ENCODE results near the gene TAF1A.

The TAF1A gene

GRCh38 chr1:222543817-222544216, 45.9 kb downstream of the TAF1A start:
- H3K27ac ChIP-seq (ENCODE audit: insufficient read depth, low read length, poor library complexity, severe bottlenecking): no peak overlapping the region
- no peaks in the 10 kb centered on the region for H3K9me3 ChIP-seq (ENCODE audit: control insufficient read depth, low read length)
- H3K36me3 ChIP-seq (ENCODE audit: control insufficient read depth, insufficient read depth, low read length): no peaks in the 10 kb centered on the region
- no peak for DNase-seq
- H3K4me3 ChIP-seq (ENCODE audit: insufficient read depth, low read depth, low read length, poor library complexity, severe bottlenecking): no peak overlapping the region
- peaks cover 3% of the 10 kb centered on the region for H3K27me3 ChIP-seq (replicated peaks; ENCODE audit: control insufficient read depth, insufficient read depth, low read length, poor library complexity, severe bottlenecking)
- no peaks in the 10 kb centered on the region for H3K4me1 ChIP-seq (ENCODE audit: control insufficient read depth, insufficient read depth, low read length, poor library complexity, severe bottlenecking)

- Histone ChIP-seq H3K27ac (ENCODE audit: insufficient read depth, low read length, poor library complexity, severe bottlenecking) (no peak overlapping the region), H3K4me3 (ENCODE audit: insufficient read depth, low read depth, low read length, poor library complexity, severe bottlenecking) (no peak overlapping the region), H3K36me3 (ENCODE audit: control insufficient read depth, insufficient read depth, low read length) (no peaks in the 10 kb centered on the region), H3K4me1 (ENCODE audit: control insufficient read depth, insufficient read depth, low read length, poor library complexity, severe bottlenecking) (no peaks in the 10 kb centered on the region), H3K9me3 (ENCODE audit: control insufficient read depth, low read length) (no peaks in the 10 kb centered on the region), H3K27me3 (replicated peaks; ENCODE audit: control insufficient read depth, insufficient read depth, low read length, poor library complexity, severe bottlenecking) (peaks cover 3% of the 10 kb centered on the region)
- no peak for DNase-seq
Measured at GRCh38 chr1:222540598-222540995, 49.1 kb downstream of the TAF1A start.

DNA sequence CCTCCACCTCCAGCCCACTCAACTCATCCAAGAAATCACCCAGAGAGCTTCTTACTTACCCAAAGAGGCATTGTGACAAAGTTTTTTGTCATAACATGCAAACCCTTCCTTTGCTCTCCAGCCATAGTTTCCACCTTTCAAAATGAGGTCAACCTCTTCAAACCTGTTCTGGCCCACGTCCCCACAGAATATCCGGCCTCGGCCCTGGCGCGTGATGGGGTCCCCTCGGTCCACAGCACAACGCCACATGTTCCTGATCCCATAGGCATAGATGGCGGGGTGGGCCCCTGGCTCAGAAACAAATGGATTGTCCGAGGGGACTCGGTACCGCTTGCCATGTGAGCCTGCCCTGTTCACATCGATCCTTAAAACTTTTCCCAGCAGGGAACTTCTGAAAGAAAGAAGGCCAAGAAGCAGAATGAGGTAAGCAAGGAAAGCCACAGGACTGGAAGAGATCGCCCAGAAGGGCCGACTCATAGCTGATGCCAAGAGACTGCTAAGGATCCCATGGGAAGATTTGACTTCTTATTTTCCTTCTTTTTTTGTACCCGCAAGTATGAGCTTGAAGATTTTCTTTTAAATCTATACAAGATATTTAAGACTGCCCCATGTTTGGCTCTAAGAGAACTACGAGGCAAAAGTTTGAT, 49.7 kb downstream of the TAF1A start:
- Histone ChIP-seq H3K36me3 (ENCODE audit: control insufficient read depth, insufficient read depth, low read length) (no peaks in the 10 kb centered on the region), H3K27me3 (replicated peaks; ENCODE audit: control insufficient read depth, insufficient read depth, low read length, poor library complexity, severe bottlenecking) (peaks cover 3% of the 10 kb centered on the region), H3K9me3 (ENCODE audit: control insufficient read depth, low read length) (no peaks in the 10 kb centered on the region), H3K4me1 (ENCODE audit: control insufficient read depth, insufficient read depth, low read length, poor library complexity, severe bottlenecking) (no peaks in the 10 kb centered on the region), H3K27ac (ENCODE audit: insufficient read depth, low read length, poor library complexity, severe bottlenecking) (no peak overlapping the region), H3K4me3 (ENCODE audit: insufficient read depth, low read depth, low read length, poor library complexity, severe bottlenecking) (no peak overlapping the region)
- DNase-seq: no peak

DNA sequence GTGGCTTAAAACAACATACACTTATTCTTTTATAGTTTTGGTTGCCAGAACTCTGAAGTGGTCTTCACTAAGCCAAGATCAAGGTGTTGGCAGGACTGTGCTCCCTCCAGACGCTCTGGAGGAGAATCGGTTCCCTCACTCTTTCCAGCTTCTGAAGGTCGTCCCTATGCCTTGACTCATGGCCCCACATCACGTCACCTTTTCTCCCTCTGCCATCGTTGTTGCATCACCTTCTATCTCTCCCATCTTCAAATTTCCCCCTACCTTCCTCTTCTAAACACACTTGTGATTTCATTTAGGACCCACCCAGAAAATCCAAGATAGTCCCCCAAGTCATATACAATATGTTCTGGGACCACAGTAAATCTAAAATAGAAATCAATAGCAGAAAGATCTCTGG, 54.3 kb downstream of the TAF1A start:
- no peak for DNase-seq
- H3K4me1 ChIP-seq (ENCODE audit: control insufficient read depth, insufficient read depth, low read length, poor library complexity, severe bottlenecking): no peaks in the 10 kb centered on the region
- no peak overlapping the region for H3K4me3 ChIP-seq (ENCODE audit: insufficient read depth, low read depth, low read length, poor library complexity, severe bottlenecking)
- no peaks in the 10 kb centered on the region for H3K9me3 ChIP-seq (ENCODE audit: control insufficient read depth, low read length)
- H3K36me3 ChIP-seq (ENCODE audit: control insufficient read depth, insufficient read depth, low read length): no peaks in the 10 kb centered on the region
- H3K27ac ChIP-seq (ENCODE audit: insufficient read depth, low read length, poor library complexity, severe bottlenecking): no peak overlapping the region
- H3K27me3 ChIP-seq (replicated peaks; ENCODE audit: control insufficient read depth, insufficient read depth, low read length, poor library complexity, severe bottlenecking): no peaks in the 10 kb centered on the region

DNA sequence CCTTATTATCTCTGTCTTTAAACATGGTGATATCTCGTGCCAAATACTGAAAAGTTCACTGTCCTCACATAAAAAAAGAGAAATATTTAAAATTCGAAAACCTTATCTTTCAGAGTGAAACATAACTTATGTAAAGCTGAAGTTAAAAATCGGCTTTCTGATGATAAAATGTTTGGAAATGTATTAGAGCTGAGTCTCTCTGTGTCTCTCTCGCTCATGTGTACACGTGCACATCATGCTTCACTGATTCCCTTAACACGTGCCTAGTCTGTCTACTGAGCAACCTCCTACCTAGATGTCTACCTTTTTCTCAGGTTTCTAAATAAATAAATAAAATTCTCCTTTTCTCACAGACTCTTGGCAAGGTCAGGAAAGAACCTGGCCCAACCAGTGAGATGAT, 58.9 kb downstream of the TAF1A start:
- H3K27ac ChIP-seq (ENCODE audit: insufficient read depth, low read length, poor library complexity, severe bottlenecking): no peak overlapping the region
- no peaks in the 10 kb centered on the region for H3K9me3 ChIP-seq (ENCODE audit: control insufficient read depth, low read length)
- H3K4me1 ChIP-seq (ENCODE audit: control insufficient read depth, insufficient read depth, low read length, poor library complexity, severe bottlenecking): no peaks in the 10 kb centered on the region
- DNase-seq: no peak
- H3K27me3 ChIP-seq (replicated peaks; ENCODE audit: control insufficient read depth, insufficient read depth, low read length, poor library complexity, severe bottlenecking): no peaks in the 10 kb centered on the region
- H3K4me3 ChIP-seq (ENCODE audit: insufficient read depth, low read depth, low read length, poor library complexity, severe bottlenecking): no peak overlapping the region
- no peaks in the 10 kb centered on the region for H3K36me3 ChIP-seq (ENCODE audit: control insufficient read depth, insufficient read depth, low read length)

- DNase-seq: no peak
- no peaks in the 10 kb centered on the region for H3K27me3 ChIP-seq (replicated peaks; ENCODE audit: control insufficient read depth, insufficient read depth, low read length, poor library complexity, severe bottlenecking)
Measured at GRCh38 chr1:222529916-222530315, 59.8 kb downstream of the TAF1A start.

DNA sequence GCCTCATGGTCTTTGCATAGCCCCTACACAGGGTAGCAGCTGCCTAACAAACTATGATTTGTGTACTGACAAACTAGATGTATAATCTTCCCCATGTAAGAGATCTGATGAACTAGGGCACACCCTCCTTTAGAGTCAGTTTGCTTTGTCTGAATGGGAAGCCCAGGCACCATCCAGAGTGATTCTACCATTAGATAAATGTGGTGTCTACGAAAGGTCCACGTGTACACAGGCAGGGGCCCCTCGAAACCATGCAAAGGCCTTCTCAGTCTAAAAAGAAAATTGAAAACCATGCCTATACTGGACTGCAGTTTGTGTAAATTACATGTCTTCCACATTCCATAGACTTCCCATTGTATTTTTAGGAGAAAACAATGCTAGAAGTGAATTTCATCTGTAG, 60.6 kb downstream of the TAF1A start:
- H3K4me1 ChIP-seq (ENCODE audit: control insufficient read depth, insufficient read depth, low read length, poor library complexity, severe bottlenecking): no peaks in the 10 kb centered on the region
- no peak overlapping the region for H3K27ac ChIP-seq (ENCODE audit: insufficient read depth, low read length, poor library complexity, severe bottlenecking)
- no peaks in the 10 kb centered on the region for H3K27me3 ChIP-seq (replicated peaks; ENCODE audit: control insufficient read depth, insufficient read depth, low read length, poor library complexity, severe bottlenecking)
- no peak for DNase-seq
- H3K9me3 ChIP-seq (ENCODE audit: control insufficient read depth, low read length): no peaks in the 10 kb centered on the region
- H3K4me3 ChIP-seq (ENCODE audit: insufficient read depth, low read depth, low read length, poor library complexity, severe bottlenecking): no peak overlapping the region
- no peaks in the 10 kb centered on the region for H3K36me3 ChIP-seq (ENCODE audit: control insufficient read depth, insufficient read depth, low read length)

More at GRCh38 chr1:222529916-222530315, 59.8 kb downstream of the TAF1A start:
- no peak overlapping the region for H3K4me3 ChIP-seq (ENCODE audit: insufficient read depth, low read depth, low read length, poor library complexity, severe bottlenecking)
- no peaks in the 10 kb centered on the region for H3K9me3 ChIP-seq (ENCODE audit: control insufficient read depth, low read length)
- no peak overlapping the region for H3K27ac ChIP-seq (ENCODE audit: insufficient read depth, low read length, poor library complexity, severe bottlenecking)
- H3K36me3 ChIP-seq (ENCODE audit: control insufficient read depth, insufficient read depth, low read length): no peaks in the 10 kb centered on the region
- H3K4me1 ChIP-seq (ENCODE audit: control insufficient read depth, insufficient read depth, low read length, poor library complexity, severe bottlenecking): no peaks in the 10 kb centered on the region

GRCh38 chr1:222525951-222526350, 63.8 kb downstream of the TAF1A start:
- no peaks in the 10 kb centered on the region for H3K36me3 ChIP-seq (ENCODE audit: control insufficient read depth, insufficient read depth, low read length)
- DNase-seq: no peak
- H3K9me3 ChIP-seq (ENCODE audit: control insufficient read depth, low read length): no peaks in the 10 kb centered on the region
- H3K4me3 ChIP-seq (ENCODE audit: insufficient read depth, low read depth, low read length, poor library complexity, severe bottlenecking): no peak overlapping the region
- no peaks in the 10 kb centered on the region for H3K27me3 ChIP-seq (replicated peaks; ENCODE audit: control insufficient read depth, insufficient read depth, low read length, poor library complexity, severe bottlenecking)
- no peaks in the 10 kb centered on the region for H3K4me1 ChIP-seq (ENCODE audit: control insufficient read depth, insufficient read depth, low read length, poor library complexity, severe bottlenecking)
- H3K27ac ChIP-seq (ENCODE audit: insufficient read depth, low read length, poor library complexity, severe bottlenecking): no peak overlapping the region

GRCh38 chr1:222523852-222524251, 65.9 kb downstream of the TAF1A start:
- no peak for DNase-seq
- Histone ChIP-seq H3K9me3 (ENCODE audit: control insufficient read depth, low read length) (no peaks in the 10 kb centered on the region), H3K4me1 (ENCODE audit: control insufficient read depth, insufficient read depth, low read length, poor library complexity, severe bottlenecking) (no peaks in the 10 kb centered on the region), H3K36me3 (ENCODE audit: control insufficient read depth, insufficient read depth, low read length) (no peaks in the 10 kb centered on the region), H3K27me3 (replicated peaks; ENCODE audit: control insufficient read depth, insufficient read depth, low read length, poor library complexity, severe bottlenecking) (no peaks in the 10 kb centered on the region), H3K27ac (ENCODE audit: insufficient read depth, low read length, poor library complexity, severe bottlenecking) (no peak overlapping the region), H3K4me3 (ENCODE audit: insufficient read depth, low read depth, low read length, poor library complexity, severe bottlenecking) (no peak overlapping the region)

DNA sequence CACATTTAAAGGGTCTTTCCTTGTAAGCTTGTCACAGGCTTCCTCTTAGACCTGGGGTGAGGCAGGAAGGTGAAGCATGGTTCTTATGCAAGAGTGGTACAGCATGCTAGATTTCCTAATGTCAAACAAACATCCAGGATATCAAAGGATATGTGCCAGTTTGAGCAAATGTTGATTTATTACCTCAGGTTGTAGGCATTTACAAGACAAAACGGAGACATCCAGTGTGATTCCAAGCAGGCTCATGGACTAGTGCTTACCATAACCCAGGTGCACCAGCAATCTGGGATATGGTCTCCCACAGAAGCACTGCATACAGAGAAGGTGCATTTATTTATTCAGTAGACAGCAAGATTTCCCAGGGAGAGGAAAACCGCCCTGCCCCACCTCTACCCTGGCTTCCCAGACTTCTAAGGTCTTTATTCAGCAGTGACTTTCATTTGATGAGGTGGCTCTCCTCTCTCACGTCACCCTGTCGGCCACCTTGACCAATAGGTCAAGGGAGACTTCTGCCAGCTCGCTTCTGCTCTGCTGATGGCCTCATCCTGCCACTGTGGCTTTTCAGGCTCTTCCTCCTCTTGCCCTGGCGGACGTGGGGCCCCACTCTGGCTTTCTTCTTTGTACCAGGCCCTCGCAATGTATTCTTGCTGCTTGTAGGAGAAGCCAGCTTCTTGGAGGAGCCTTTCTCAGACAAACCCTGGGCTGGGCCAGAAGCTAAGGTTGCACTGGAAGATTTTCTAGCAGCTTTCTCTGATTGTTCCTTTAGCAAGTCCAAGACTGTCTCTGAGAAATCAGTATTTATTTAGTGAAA, 67.4 kb downstream of the TAF1A start:
- no peaks in the 10 kb centered on the region for H3K9me3 ChIP-seq (ENCODE audit: control insufficient read depth, low read length)
- no peak overlapping the region for H3K27ac ChIP-seq (ENCODE audit: insufficient read depth, low read length, poor library complexity, severe bottlenecking)
- no peaks in the 10 kb centered on the region for H3K36me3 ChIP-seq (ENCODE audit: control insufficient read depth, insufficient read depth, low read length)
- H3K4me1 ChIP-seq (ENCODE audit: control insufficient read depth, insufficient read depth, low read length, poor library complexity, severe bottlenecking): no peaks in the 10 kb centered on the region
- no peak overlapping the region for H3K4me3 ChIP-seq (ENCODE audit: insufficient read depth, low read depth, low read length, poor library complexity, severe bottlenecking)
- no peak for DNase-seq
- H3K27me3 ChIP-seq (replicated peaks; ENCODE audit: control insufficient read depth, insufficient read depth, low read length, poor library complexity, severe bottlenecking): no peaks in the 10 kb centered on the region

Data from effector memory CD4-positive, alpha-beta T cell (primary cell).